DMS 273 (cell line): ENCODE results near the gene MEI1.
"Not testable (repeated sequence)": the region's sequence is repeated elsewhere in the genome, so short reads cannot be mapped to it uniquely, and the experiment has no call there.

Experiments used
- DNase-seq: peaks from one replicate; lab custom pipeline; 2025; ENCODE audit not compliant: unreplicated experiment; lab: John Stamatoyannopoulos, UW

Gene MEI1

GRCh38 chr22:41682033-41682807, 17.1 kb upstream of the MEI1 start:
- DNase-seq, result peak; percentile 75

GRCh38 chr22:41683052-41683451, 16.3 kb upstream of the MEI1 start:
- DNase-seq, result no peak

GRCh38 chr22:41683616-41684015, 15.7 kb upstream of the MEI1 start:
- DNase-seq, result peak; percentile 10

GRCh38 chr22:41684194-41684593, 15.1 kb upstream of the MEI1 start:
- no peak for DNase-seq

GRCh38 chr22:41686890-41687289, 12.4 kb upstream of the MEI1 start:
- DNase-seq, result not testable (repeated sequence)

GRCh38 chr22:41687901-41688364, 11.4 kb upstream of the MEI1 start:
- DNase-seq, result peak; percentile 60

- DNase-seq, result peak; percentile 96
Measured at GRCh38 chr22:41688365-41689211, 10.7 kb upstream of the MEI1 start, which contains the start of gene SNU13. TSS of gene SNU13 (minus strand) at chr22:41688867. CDS start at chr22:41688796, 71 bp downstream.

GRCh38 chr22:41690476-41690875, 8.8 kb upstream of the MEI1 start:
- DNase-seq, result peak; percentile 33

GRCh38 chr22:41695211-41695610, 4.1 kb upstream of the MEI1 start:
- DNase-seq, result no peak

GRCh38 chr22:41696703-41697102, 2.6 kb upstream of the MEI1 start:
- no peak for DNase-seq

GRCh38 chr22:41697126-41697775, 2.1 kb upstream of the MEI1 start:
- peak; percentile 89 for DNase-seq

- no peak for DNase-seq
Measured at GRCh38 chr22:41700108-41700364, 733 bp downstream of the MEI1 start.

- no peak for DNase-seq
Measured at GRCh38 chr22:41702763-41703162, 3.5 kb downstream of the MEI1 start.

- DNase-seq, result no peak
Measured at GRCh38 chr22:41709341-41709740, 10.0 kb downstream of the MEI1 start.

GRCh38 chr22:41713004-41713403, 13.7 kb downstream of the MEI1 start:
- DNase-seq, result no peak

- DNase-seq, result no peak
Measured at GRCh38 chr22:41722496-41722895, 23.2 kb downstream of the MEI1 start.

GRCh38 chr22:41725510-41726110, 26.3 kb downstream of the MEI1 start:
- no peak for DNase-seq

- DNase-seq, result no peak
Measured at GRCh38 chr22:41731609-41732008, 32.3 kb downstream of the MEI1 start.

- no peak for DNase-seq
Measured at GRCh38 chr22:41732096-41732772, 32.9 kb downstream of the MEI1 start.

GRCh38 chr22:41733241-41733640, 33.9 kb downstream of the MEI1 start:
- not testable (repeated sequence) for DNase-seq

- no peak for DNase-seq
Measured at GRCh38 chr22:41739576-41739975, 40.3 kb downstream of the MEI1 start.
